ENCODE measurements around the gene RNF223. TPM values are rescaled to one million over a fixed set of nuclear protein-coding genes. Genes with fewer than 3 reads are reported as not detected.

The RNF223 gene
- total and polyA plus RNA-seq, 2 of the 13 experiments (the other 11 are each of a cell fraction or from before 2014, with no cell fraction given), result 0.03 TPM; not detected in 1

DNA sequence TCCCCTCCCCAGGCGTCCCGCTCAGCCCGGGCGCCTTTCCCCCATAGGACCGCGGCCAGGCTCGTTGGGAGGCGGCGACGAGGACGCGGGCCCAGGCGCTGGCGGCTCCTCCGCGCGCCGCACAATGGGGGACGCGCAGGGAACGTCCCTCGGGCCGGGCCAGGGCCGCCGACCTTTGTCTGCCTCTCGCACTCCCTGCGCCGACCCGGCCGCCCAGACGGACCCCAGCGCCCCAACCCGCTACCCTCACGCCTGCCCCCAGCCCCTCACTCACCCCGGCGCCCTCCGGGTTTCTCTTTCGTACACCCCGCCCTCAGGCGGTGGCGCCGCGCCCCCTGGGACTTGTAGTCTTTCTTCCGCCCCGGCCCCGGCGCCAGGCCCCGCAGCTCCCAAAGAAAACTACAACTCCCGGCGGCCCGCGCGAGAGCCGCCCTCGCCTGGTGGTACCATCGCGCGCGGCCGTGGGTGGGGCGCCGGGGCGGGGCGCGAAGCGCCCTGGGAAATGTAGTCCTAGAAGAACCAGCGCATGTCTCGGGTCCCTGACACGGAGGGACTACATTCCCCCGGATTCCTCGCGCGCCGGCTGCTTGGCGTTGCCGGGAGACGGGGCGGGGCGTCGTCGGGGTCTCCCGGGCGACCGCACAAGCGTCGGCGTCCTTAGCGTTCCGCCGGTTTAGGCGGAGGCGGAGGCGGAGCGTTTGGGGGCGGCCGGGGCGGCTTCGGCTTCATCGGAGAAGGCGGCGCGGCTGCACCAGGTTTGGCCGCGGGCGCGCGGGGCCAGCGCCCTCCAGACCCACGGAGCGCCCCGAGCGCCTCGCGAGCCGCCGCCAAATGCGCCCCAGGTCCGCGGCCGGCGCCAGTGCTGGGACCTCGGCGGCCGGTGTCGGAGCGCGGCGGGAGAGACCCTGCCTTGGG is 41.9 kb upstream of the RNF223 start, which contains the start of gene C1orf159 (continued):
- TF ChIP-seq, protein P1, sequence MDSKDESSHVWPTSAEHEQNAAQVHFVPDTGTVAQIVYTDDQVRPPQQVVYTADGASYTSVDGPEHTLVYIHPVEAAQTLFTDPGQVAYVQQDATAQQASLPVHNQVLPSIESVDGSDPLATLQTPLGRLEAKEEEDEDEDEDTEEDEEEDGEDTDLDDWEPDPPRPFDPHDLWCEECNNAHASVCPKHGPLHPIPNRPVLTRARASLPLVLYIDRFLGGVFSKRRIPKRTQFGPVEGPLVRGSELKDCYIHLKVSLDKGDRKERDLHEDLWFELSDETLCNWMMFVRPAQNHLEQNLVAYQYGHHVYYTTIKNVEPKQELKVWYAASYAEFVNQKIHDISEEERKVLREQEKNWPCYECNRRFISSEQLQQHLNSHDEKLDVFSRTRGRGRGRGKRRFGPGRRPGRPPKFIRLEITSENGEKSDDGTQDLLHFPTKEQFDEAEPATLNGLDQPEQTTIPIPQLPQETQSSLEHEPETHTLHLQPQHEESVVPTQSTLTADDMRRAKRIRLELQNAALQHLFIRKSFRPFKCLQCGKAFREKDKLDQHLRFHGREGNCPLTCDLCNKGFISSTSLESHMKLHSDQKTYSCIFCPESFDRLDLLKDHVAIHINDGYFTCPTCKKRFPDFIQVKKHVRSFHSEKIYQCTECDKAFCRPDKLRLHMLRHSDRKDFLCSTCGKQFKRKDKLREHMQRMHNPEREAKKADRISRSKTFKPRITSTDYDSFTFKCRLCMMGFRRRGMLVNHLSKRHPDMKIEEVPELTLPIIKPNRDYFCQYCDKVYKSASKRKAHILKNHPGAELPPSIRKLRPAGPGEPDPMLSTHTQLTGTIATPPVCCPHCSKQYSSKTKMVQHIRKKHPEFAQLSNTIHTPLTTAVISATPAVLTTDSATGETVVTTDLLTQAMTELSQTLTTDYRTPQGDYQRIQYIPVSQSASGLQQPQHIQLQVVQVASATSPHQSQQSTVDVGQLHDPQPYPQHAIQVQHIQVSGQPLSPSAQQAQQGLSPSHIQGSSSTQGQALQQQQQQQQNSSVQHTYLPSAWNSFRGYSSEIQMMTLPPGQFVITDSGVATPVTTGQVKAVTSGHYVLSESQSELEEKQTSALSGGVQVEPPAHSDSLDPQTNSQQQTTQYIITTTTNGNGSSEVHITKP (CRISPR knock-in tag; IDR thresholded peaks at IDR 0.05; ENCODE audit: low read depth), result peak; percentile 87
- TF ChIP-seq AGO1 (IDR thresholded peaks at IDR 0.05; ENCODE audit: low read depth, low read length, poor library complexity, severe bottlenecking) (no peak), ZEB1 (IDR thresholded peaks at IDR 0.05; ENCODE audit: insufficient replicate concordance, low read depth) (no peak), ZFP82 (CRISPR knock-in tag; IDR thresholded peaks at IDR 0.05; ENCODE audit: borderline replicate concordance) (0 out of 2 replicates have a peak, but pooled peaks have one; percentile 36), NFKB2 (CRISPR knock-in tag; IDR thresholded peaks at IDR 0.05; ENCODE audit: borderline replicate concordance) (no peak), THYN1 (CRISPR knock-in tag; IDR thresholded peaks at IDR 0.05; ENCODE audit: borderline replicate concordance, low read depth) (no peak), ZNF775 (CRISPR knock-in tag; IDR thresholded peaks at IDR 0.05; ENCODE audit: borderline replicate concordance) (no peak), FIP1L1 (IDR thresholded peaks at IDR 0.05; ENCODE audit: borderline replicate concordance, insufficient read depth, low read depth, low read length) (no peak), KLF13 (CRISPR knock-in tag; IDR thresholded peaks at IDR 0.05) (no peak), ZC3H13 (CRISPR knock-in tag; IDR thresholded peaks at IDR 0.05) (no peak), ZFP41 (CRISPR knock-in tag; IDR thresholded peaks at IDR 0.05; ENCODE audit: borderline replicate concordance) (no peak), ZSCAN31 (CRISPR knock-in tag; IDR thresholded peaks at IDR 0.05; ENCODE audit: low read depth) (no peak), ZIK1 (CRISPR knock-in tag; IDR thresholded peaks at IDR 0.05; ENCODE audit: borderline replicate concordance, low read depth) (no peak), ZNF562 (CRISPR knock-in tag; IDR thresholded peaks at IDR 0.05; ENCODE audit: borderline replicate concordance) (no peak), SMAD1 (CRISPR knock-in tag; IDR thresholded peaks at IDR 0.05; ENCODE audit: borderline replicate concordance, low read depth) (no peak)
- TF ChIP-seq, protein P2, sequence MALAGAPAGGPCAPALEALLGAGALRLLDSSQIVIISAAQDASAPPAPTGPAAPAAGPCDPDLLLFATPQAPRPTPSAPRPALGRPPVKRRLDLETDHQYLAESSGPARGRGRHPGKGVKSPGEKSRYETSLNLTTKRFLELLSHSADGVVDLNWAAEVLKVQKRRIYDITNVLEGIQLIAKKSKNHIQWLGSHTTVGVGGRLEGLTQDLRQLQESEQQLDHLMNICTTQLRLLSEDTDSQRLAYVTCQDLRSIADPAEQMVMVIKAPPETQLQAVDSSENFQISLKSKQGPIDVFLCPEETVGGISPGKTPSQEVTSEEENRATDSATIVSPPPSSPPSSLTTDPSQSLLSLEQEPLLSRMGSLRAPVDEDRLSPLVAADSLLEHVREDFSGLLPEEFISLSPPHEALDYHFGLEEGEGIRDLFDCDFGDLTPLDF (CRISPR knock-in tag; IDR thresholded peaks at IDR 0.05), result peak; percentile 89
- TF ChIP-seq, protein P3, sequence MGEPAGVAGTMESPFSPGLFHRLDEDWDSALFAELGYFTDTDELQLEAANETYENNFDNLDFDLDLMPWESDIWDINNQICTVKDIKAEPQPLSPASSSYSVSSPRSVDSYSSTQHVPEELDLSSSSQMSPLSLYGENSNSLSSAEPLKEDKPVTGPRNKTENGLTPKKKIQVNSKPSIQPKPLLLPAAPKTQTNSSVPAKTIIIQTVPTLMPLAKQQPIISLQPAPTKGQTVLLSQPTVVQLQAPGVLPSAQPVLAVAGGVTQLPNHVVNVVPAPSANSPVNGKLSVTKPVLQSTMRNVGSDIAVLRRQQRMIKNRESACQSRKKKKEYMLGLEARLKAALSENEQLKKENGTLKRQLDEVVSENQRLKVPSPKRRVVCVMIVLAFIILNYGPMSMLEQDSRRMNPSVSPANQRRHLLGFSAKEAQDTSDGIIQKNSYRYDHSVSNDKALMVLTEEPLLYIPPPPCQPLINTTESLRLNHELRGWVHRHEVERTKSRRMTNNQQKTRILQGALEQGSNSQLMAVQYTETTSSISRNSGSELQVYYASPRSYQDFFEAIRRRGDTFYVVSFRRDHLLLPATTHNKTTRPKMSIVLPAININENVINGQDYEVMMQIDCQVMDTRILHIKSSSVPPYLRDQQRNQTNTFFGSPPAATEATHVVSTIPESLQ (CRISPR knock-in tag; conservative IDR thresholded peaks at IDR 0.05), result no peak
- TF ChIP-seq, protein P4, sequence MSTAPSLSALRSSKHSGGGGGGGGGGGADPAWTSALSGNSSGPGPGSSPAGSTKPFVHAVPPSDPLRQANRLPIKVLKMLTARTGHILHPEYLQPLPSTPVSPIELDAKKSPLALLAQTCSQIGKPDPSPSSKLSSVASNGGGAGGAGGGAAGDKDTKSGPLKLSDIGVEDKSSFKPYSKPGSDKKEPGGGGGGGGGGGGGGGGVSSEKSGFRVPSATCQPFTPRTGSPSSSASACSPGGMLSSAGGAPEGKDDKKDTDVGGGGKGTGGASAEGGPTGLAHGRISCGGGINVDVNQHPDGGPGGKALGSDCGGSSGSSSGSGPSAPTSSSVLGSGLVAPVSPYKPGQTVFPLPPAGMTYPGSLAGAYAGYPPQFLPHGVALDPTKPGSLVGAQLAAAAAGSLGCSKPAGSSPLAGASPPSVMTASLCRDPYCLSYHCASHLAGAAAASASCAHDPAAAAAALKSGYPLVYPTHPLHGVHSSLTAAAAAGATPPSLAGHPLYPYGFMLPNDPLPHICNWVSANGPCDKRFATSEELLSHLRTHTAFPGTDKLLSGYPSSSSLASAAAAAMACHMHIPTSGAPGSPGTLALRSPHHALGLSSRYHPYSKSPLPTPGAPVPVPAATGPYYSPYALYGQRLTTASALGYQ (CRISPR knock-in tag; IDR thresholded peaks at IDR 0.05), result 0 out of 2 replicates have a peak, but pooled peaks have one; percentile 42

Measured in HepG2 (cell line).